Measurements from ENCODE around the gene UTP18. TPM values are rescaled to one million over a fixed set of nuclear protein-coding genes. Genes with fewer than 3 reads are reported as not detected.
"Not testable (repeated sequence)": the region's sequence is repeated elsewhere in the genome, so short reads cannot be mapped to it uniquely, and the experiment has no call there.

Gene UTP18
- total and polyA plus RNA-seq, 7 experiments from 2014 or later = 31.1 to 71.6 (median 46.2) TPM

GRCh38 chr17:51287412-51287811 lies 27.1 kb downstream of the UTP18 start:
- H3K4me3 ChIP-seq (ENCODE audit: low read length) = no peak overlapping the region
- H3K4me1 ChIP-seq (ENCODE audit: control insufficient read depth in 2 of 2, insufficient read depth in 2 of 2, low read length in 2 of 2) = no peaks in the 10 kb centered on the region
- Mint-ChIP-seq H3K4me3 (no peak overlapping the region), H3K36me3 (peaks cover 14 to 59% (median 38%) of the 10 kb centered on the region in 5 donors), H3K9me3 (no peaks in the 10 kb centered on the region), H3K4me1 (peaks cover 3 to 12% (median 7%) of the 10 kb centered on the region in 7 donors), H3K27me3 (no peaks in the 10 kb centered on the region), H3K27ac (peak overlapping the region in 7 of 9 donors; percentile 1 to 65 (median 41))
- intact Hi-C loops (cut with micrococcal nuclease) = no loop called here
- no peak for ATAC-seq
- ChIA-PET CTCF (no interaction called here), POLR2A (interaction anchor here (0.6 to 1.7 kb wide), 2 partner anchors 10 to 29 kb away, joined by 3 read pairs; no protein-coding TSS in a partner anchor)
- no peaks in the 10 kb centered on the region for H3K9me3 ChIP-seq (ENCODE audit: control insufficient read depth in 2 of 3, low read length in 3 of 3)
- no peak overlapping the region for H3K27ac ChIP-seq (ENCODE audit: low read depth, low read length)
- no peaks in the 10 kb centered on the region for H3K27me3 ChIP-seq (ENCODE audit: control insufficient read depth in 2 of 2, insufficient read depth in 2 of 2, low read length in 2 of 2)
- H3K36me3 ChIP-seq (ENCODE audit: control insufficient read depth in 2 of 3, insufficient read depth in 3 of 3, low read length in 3 of 3) = peaks cover 12 to 78% (median 17%) of the 10 kb centered on the region in 3 experiments
- no peak for DNase-seq

GRCh38 chr17:51289696-51290111 lies 29.4 kb downstream of the UTP18 start:
- POLR2A ChIA-PET = no interaction called here
- intact Hi-C loops (cut with micrococcal nuclease) = no loop called here

GRCh38 chr17:51294338-51294737 lies 34.0 kb downstream of the UTP18 start:
- POLR2A ChIA-PET; H3K27me3 ChIP-seq (ENCODE audit: control insufficient read depth in 2 of 2, insufficient read depth in 2 of 2, low read length in 2 of 2); CTCF ChIA-PET; H3K27ac Mint-ChIP-seq; H3K27ac ChIP-seq (ENCODE audit: low read depth, low read length); H3K9me3 Mint-ChIP-seq; DNase-seq; ATAC-seq; H3K27me3 Mint-ChIP-seq; H3K4me1 ChIP-seq (ENCODE audit: control insufficient read depth in 2 of 2, insufficient read depth in 2 of 2, low read length in 2 of 2); H3K9me3 ChIP-seq (ENCODE audit: control insufficient read depth in 2 of 3, low read length in 3 of 3); H3K4me3 Mint-ChIP-seq; H3K4me3 ChIP-seq (ENCODE audit: low read length); intact Hi-C loops (cut with micrococcal nuclease): not testable (repeated sequence)
- Mint-ChIP-seq H3K36me3 (peaks cover 17 to 56% (median 31%) of the 10 kb centered on the region in 5 donors), H3K4me1 (peaks cover 0 to 11% (median 7%) of the 10 kb centered on the region in 7 donors)
- H3K36me3 ChIP-seq (ENCODE audit: control insufficient read depth in 2 of 3, insufficient read depth in 3 of 3, low read length in 3 of 3) = peaks cover 0 to 49% (median 5%) of the 10 kb centered on the region in 3 experiments

More at GRCh38 chr17:51289696-51290111, 29.4 kb downstream of the UTP18 start:
- peaks cover 0 to 8% (median 4%) of the 10 kb centered on the region in 7 donors for H3K4me1 Mint-ChIP-seq
- no peak for DNase-seq
- peaks cover 0 to 4% (median 0%) of the 10 kb centered on the region in 11 donors for H3K9me3 Mint-ChIP-seq
- Histone ChIP-seq H3K4me1 (ENCODE audit: control insufficient read depth in 2 of 2, insufficient read depth in 2 of 2, low read length in 2 of 2) (no peaks in the 10 kb centered on the region), H3K27me3 (ENCODE audit: control insufficient read depth in 2 of 2, insufficient read depth in 2 of 2, low read length in 2 of 2) (no peaks in the 10 kb centered on the region), H3K36me3 (ENCODE audit: control insufficient read depth in 2 of 3, insufficient read depth in 3 of 3, low read length in 3 of 3) (peaks cover 12 to 76% (median 21%) of the 10 kb centered on the region in 3 experiments), H3K9me3 (ENCODE audit: control insufficient read depth in 2 of 3, low read length in 3 of 3) (no peaks in the 10 kb centered on the region), H3K27ac (ENCODE audit: low read depth, low read length) (no peak overlapping the region), H3K4me3 (ENCODE audit: low read length) (no peak overlapping the region)
- CTCF ChIA-PET = interaction anchor here (1.2 kb wide), 1 partner anchor 10 kb away, joined by 5 read pairs; no protein-coding TSS in a partner anchor
- no peak for ATAC-seq
- no peak overlapping the region for H3K27ac Mint-ChIP-seq
- H3K4me3 Mint-ChIP-seq = no peak overlapping the region
- H3K36me3 Mint-ChIP-seq = peaks cover 24 to 72% (median 49%) of the 10 kb centered on the region in 5 donors
- no peaks in the 10 kb centered on the region for H3K27me3 Mint-ChIP-seq

GRCh38 chr17:51298508-51299371 lies 38.4 kb downstream of the UTP18 start:
- no peak overlapping the region for H3K4me3 ChIP-seq (ENCODE audit: low read length)
- DNase-seq = peak in 5 of 9 donors; percentile 15 to 43 (median 25)
- no peak overlapping the region for H3K27ac ChIP-seq (ENCODE audit: low read depth, low read length)
- H3K36me3 Mint-ChIP-seq = peaks cover 4 to 16% (median 7%) of the 10 kb centered on the region in 5 donors
- peaks cover 0 to 2% (median 0%) of the 10 kb centered on the region in 11 donors for H3K9me3 Mint-ChIP-seq
- peaks cover 0 to 19% (median 0%) of the 10 kb centered on the region in 3 experiments for H3K36me3 ChIP-seq (ENCODE audit: control insufficient read depth in 2 of 3, insufficient read depth in 3 of 3, low read length in 3 of 3)
- peak overlapping the region in 2 of 9 donors; percentile 23 to 25 for H3K27ac Mint-ChIP-seq
- H3K4me3 Mint-ChIP-seq = no peak overlapping the region
- intact Hi-C loops (cut with micrococcal nuclease) = loop anchor here (1.0 to 2.0 kb wide), 6 partner anchors 72 to 466 kb away; no protein-coding TSS in a partner anchor
- no peaks in the 10 kb centered on the region for H3K27me3 Mint-ChIP-seq
- no peaks in the 10 kb centered on the region for H3K4me1 ChIP-seq (ENCODE audit: control insufficient read depth in 2 of 2, insufficient read depth in 2 of 2, low read length in 2 of 2)
- ChIA-PET CTCF (interaction anchor here (0.7 to 2.2 kb wide), 10 partner anchors 8 to 342 kb away, joined by 3 to 10 read pairs (median 4); no protein-coding TSS in a partner anchor), POLR2A (no interaction called here)
- ATAC-seq = peak; percentile 42
- H3K9me3 ChIP-seq (ENCODE audit: control insufficient read depth in 2 of 3, low read length in 3 of 3) = no peaks in the 10 kb centered on the region
- peaks cover 0 to 14% (median 5%) of the 10 kb centered on the region in 7 donors for H3K4me1 Mint-ChIP-seq
- no peaks in the 10 kb centered on the region for H3K27me3 ChIP-seq (ENCODE audit: control insufficient read depth in 2 of 2, insufficient read depth in 2 of 2, low read length in 2 of 2)

- peaks cover 0 to 14% (median 5%) of the 10 kb centered on the region in 7 donors for H3K4me1 Mint-ChIP-seq
- ChIA-PET CTCF (interaction anchor here (0.6 to 1.1 kb wide), 6 partner anchors 9 to 340 kb away, joined by 3 to 5 read pairs (median 4); no protein-coding TSS in a partner anchor), POLR2A (no interaction called here)
- Histone ChIP-seq H3K27me3 (ENCODE audit: control insufficient read depth in 2 of 2, insufficient read depth in 2 of 2, low read length in 2 of 2) (no peaks in the 10 kb centered on the region), H3K27ac (ENCODE audit: low read depth, low read length) (no peak overlapping the region), H3K4me3 (ENCODE audit: low read length) (no peak overlapping the region), H3K4me1 (ENCODE audit: control insufficient read depth in 2 of 2, insufficient read depth in 2 of 2, low read length in 2 of 2) (no peaks in the 10 kb centered on the region), H3K9me3 (ENCODE audit: control insufficient read depth in 2 of 3, low read length in 3 of 3) (no peaks in the 10 kb centered on the region), H3K36me3 (ENCODE audit: control insufficient read depth in 2 of 3, insufficient read depth in 3 of 3, low read length in 3 of 3) (peaks cover 0 to 16% (median 0%) of the 10 kb centered on the region in 3 experiments)
- no peaks in the 10 kb centered on the region for H3K27me3 Mint-ChIP-seq
- DNase-seq (no peak), ATAC-seq (no peak)
- H3K9me3 Mint-ChIP-seq = peaks cover 0 to 2% (median 0%) of the 10 kb centered on the region in 11 donors
- intact Hi-C loops (cut with micrococcal nuclease) = loop anchor here (1.0 to 2.0 kb wide), 5 partner anchors 71 to 465 kb away; no protein-coding TSS in a partner anchor
- H3K27ac Mint-ChIP-seq = peak overlapping the region in 2 of 9 donors; percentile 28 to 41
- peaks cover 0 to 10% (median 2%) of the 10 kb centered on the region in 5 donors for H3K36me3 Mint-ChIP-seq
- H3K4me3 Mint-ChIP-seq = no peak overlapping the region
Observed at GRCh38 chr17:51299859-51300258, 39.5 kb downstream of the UTP18 start.

- H3K27ac Mint-ChIP-seq = no peak overlapping the region
- ChIA-PET CTCF (no interaction called here), POLR2A (no interaction called here)
- no peaks in the 10 kb centered on the region for H3K27me3 ChIP-seq (ENCODE audit: control insufficient read depth in 2 of 2, insufficient read depth in 2 of 2, low read length in 2 of 2)
- H3K4me1 ChIP-seq (ENCODE audit: control insufficient read depth in 2 of 2, insufficient read depth in 2 of 2, low read length in 2 of 2) = no peaks in the 10 kb centered on the region
- H3K4me3 Mint-ChIP-seq = no peak overlapping the region
- H3K36me3 Mint-ChIP-seq = peaks cover 0 to 15% (median 9%) of the 10 kb centered on the region in 5 donors
- no peaks in the 10 kb centered on the region for H3K9me3 ChIP-seq (ENCODE audit: control insufficient read depth in 2 of 3, low read length in 3 of 3)
- peaks cover 0 to 27% (median 6%) of the 10 kb centered on the region in 5 donors for H3K27me3 Mint-ChIP-seq
- no peak overlapping the region for H3K4me3 ChIP-seq (ENCODE audit: low read length)
- H3K27ac ChIP-seq (ENCODE audit: low read depth, low read length) = no peak overlapping the region
- no peak for ATAC-seq
- no peak for DNase-seq
- intact Hi-C loops (cut with micrococcal nuclease) = no loop called here
- no peaks in the 10 kb centered on the region for H3K4me1 Mint-ChIP-seq
- peaks cover 6 to 45% (median 18%) of the 10 kb centered on the region in 11 donors for H3K9me3 Mint-ChIP-seq
- H3K36me3 ChIP-seq (ENCODE audit: control insufficient read depth in 2 of 3, insufficient read depth in 3 of 3, low read length in 3 of 3) = no peaks in the 10 kb centered on the region
Observed at GRCh38 chr17:51305182-51305581, 44.8 kb downstream of the UTP18 start.

Measured in naive thymus-derived CD4-positive, alpha-beta T cell (primary cell).